Measurements from ENCODE around the gene BAIAP2L2.

BAIAP2L2 gene

GRCh38 chr22:38097058-38097457, 13.4 kb downstream of the BAIAP2L2 start:
- no peak for TF ChIP-seq CTCF (IDR thresholded peaks at IDR 0.05; ENCODE audit: insufficient read depth, missing control alignments)
- DNase-seq (ENCODE audit: insufficient read length, low spot score) (no peak), FAIRE-seq (no peak)

DNA sequence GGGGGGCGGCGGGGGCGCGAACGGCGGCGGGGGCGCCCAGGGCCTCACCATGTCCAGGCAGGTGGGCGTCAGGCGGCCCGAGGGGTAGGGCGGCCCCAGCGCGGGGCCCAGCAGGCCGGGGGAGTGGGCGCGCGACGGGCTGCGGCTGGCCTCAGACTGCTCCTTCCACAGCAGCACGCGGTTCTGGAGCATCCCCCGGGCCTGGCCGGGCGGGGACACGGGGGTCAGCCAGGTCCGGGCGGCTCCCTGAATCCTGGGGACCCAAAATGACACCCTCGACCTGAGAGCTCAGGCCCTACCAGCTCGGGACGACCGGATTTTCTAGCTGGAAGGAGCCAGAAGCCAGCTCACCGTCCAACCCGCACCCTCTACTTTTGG, 21.0 kb downstream of the BAIAP2L2 start:
- FAIRE-seq = no peak
- TF ChIP-seq CTCF (IDR thresholded peaks at IDR 0.05; ENCODE audit: insufficient read depth, missing control alignments) = no peak
- DNase-seq (ENCODE audit: insufficient read length, low spot score) = no peak

GRCh38 chr22:38088629-38089473, 21.6 kb downstream of the BAIAP2L2 start:
- DNase-seq (ENCODE audit: insufficient read length, low spot score) (no peak), FAIRE-seq (no peak)
- no peak for TF ChIP-seq CTCF (IDR thresholded peaks at IDR 0.05; ENCODE audit: insufficient read depth, missing control alignments)

DNA sequence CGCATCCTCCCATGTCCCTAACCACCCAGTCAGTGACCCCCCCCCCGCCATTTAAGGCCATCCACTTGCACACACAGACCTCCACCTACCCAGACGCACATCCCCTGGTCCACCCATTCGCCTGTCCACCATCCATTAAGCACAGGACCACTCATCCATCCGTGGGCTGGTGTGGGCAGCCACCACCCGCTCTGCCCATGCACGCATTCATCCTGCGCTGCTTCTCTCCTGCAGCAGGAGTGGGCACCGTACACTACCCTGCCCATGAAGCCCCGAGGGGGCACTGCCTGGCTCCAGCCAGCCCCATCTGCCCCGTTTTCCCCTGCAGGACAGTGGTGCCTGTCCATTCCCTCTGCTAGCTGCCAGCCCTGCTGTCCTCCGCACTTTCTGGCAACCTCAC, 22.6 kb downstream of the BAIAP2L2 start:
- no peak for TF ChIP-seq CTCF (IDR thresholded peaks at IDR 0.05; ENCODE audit: insufficient read depth, missing control alignments)
- FAIRE-seq (no peak), DNase-seq (ENCODE audit: insufficient read length, low spot score) (no peak)

GRCh38 chr22:38086942-38087341, 23.5 kb downstream of the BAIAP2L2 start:
- no peak for TF ChIP-seq CTCF (IDR thresholded peaks at IDR 0.05; ENCODE audit: insufficient read depth, missing control alignments)
- DNase-seq (ENCODE audit: insufficient read length, low spot score) (no peak), FAIRE-seq (no peak)

- no peak for DNase-seq (ENCODE audit: insufficient read length, low spot score)
- FAIRE-seq = no peak
- TF ChIP-seq CTCF (IDR thresholded peaks at IDR 0.05; ENCODE audit: insufficient read depth, missing control alignments) = no peak
Measured at GRCh38 chr22:38086001-38086845, 24.3 kb downstream of the BAIAP2L2 start.

All from D721Med (cell line).